Loucy (cell line): ENCODE results near the gene SP6.

Experiments used
- EZH2phosphoT487 ChIP-seq: fragments of 200-600 bp; IDR thresholded peaks from 2 replicates; pipeline ENCODE4 v1.6.1; 2018; ENCODE audit warnings: antibody characterized with exemption, mild to moderate bottlenecking, moderate library complexity, borderline replicate concordance
- TF ChIP-seq, protein P1 (sequence below): fragments of 200-600 bp; sonication (generic); conservative IDR thresholded peaks from 2 replicates; pipeline ENCODE4 v1.5.1; 2014; ENCODE audit warnings: mild to moderate bottlenecking, antibody characterized with exemption, low read length

DNA sequence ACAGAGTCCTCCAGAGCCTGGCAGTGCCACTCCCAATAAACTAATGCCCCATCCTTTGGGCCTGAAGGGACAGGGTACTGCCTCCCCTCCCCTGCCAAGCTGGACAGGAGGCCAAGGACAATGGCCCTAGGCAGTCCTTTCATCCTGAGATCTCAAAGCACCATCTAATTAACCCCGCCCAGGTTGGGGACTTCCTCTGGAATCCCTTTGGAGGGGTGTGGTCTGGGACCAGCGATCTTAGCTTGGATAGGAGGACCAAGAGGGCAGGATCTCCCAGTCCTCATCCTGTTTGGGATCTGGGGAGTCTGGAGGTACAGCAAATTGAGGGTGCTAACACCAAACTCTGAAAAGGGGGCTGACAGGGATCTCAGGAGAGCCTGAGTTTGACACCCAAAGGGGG, 18.2 kb upstream of the SP6 start:
- TF ChIP-seq, protein P1, sequence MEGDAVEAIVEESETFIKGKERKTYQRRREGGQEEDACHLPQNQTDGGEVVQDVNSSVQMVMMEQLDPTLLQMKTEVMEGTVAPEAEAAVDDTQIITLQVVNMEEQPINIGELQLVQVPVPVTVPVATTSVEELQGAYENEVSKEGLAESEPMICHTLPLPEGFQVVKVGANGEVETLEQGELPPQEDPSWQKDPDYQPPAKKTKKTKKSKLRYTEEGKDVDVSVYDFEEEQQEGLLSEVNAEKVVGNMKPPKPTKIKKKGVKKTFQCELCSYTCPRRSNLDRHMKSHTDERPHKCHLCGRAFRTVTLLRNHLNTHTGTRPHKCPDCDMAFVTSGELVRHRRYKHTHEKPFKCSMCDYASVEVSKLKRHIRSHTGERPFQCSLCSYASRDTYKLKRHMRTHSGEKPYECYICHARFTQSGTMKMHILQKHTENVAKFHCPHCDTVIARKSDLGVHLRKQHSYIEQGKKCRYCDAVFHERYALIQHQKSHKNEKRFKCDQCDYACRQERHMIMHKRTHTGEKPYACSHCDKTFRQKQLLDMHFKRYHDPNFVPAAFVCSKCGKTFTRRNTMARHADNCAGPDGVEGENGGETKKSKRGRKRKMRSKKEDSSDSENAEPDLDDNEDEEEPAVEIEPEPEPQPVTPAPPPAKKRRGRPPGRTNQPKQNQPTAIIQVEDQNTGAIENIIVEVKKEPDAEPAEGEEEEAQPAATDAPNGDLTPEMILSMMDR: no peak
- no peak for TF ChIP-seq EZH2phosphoT487
